Measurements from ENCODE around the gene LYST. TPM values are rescaled to one million over a fixed set of nuclear protein-coding genes. Genes with fewer than 3 reads are reported as not detected.
"Not testable (repeated sequence)": the region's sequence is repeated elsewhere in the genome, so short reads cannot be mapped to it uniquely, and the experiment has no call there.

The LYST gene
- total RNA-seq, 1 experiment from 2014 or later, result 8.1 TPM

GRCh38 chr1:235650341-235651169 lies 216.2 kb downstream of the LYST start:
- Histone ChIP-seq H3K4me1 (replicated peaks) (peaks cover 18% of the 10 kb centered on the region), H3K9me3 (replicated peaks) (peaks cover 7% of the 10 kb centered on the region; the same call in 1 of the 2 replicates), H3K27ac (no peak overlapping the region), H3K4me3 (no peak overlapping the region), H3K36me3 (no peaks in the 10 kb centered on the region), H3K27me3 (replicated peaks) (peaks cover 9% of the 10 kb centered on the region; the same call in 1 of the 2 replicates)
- DNase-seq (ENCODE audit: low read depth in 1 of 2, low spot score in 2 of 2), result no peak

- Histone ChIP-seq H3K4me1 (replicated peaks) (peaks cover 18% of the 10 kb centered on the region), H3K27ac (no peak within 1 kb of the TSS), H3K4me3 (peak within 1 kb of the TSS; percentile 44), H3K27me3 (replicated peaks) (peaks cover 9% of the 10 kb centered on the region; the same call in 1 of the 2 replicates), H3K9me3 (replicated peaks) (peaks cover 7% of the 10 kb centered on the region; the same call in 1 of the 2 replicates), H3K36me3 (no peaks in the 10 kb centered on the region)
- DNase-seq (ENCODE audit: low read depth in 1 of 2, low spot score in 2 of 2), result peak in 1 of 2 experiments; percentile 17
These were observed 217.1 kb downstream of the LYST start, which contains the start of gene GNG4 for GRCh38 chr1:235649368-235650163. Gene GNG4, minus strand, starts transcription at chr1:235649784. Its CDS starts 65,946 bp downstream, at chr1:235583838.

GRCh38 chr1:235648954-235649367 lies 217.7 kb downstream of the LYST start:
- peak overlapping the region; percentile 44 for H3K4me3 ChIP-seq
- peaks cover 18% of the 10 kb centered on the region for H3K4me1 ChIP-seq (replicated peaks)
- no peaks in the 10 kb centered on the region for H3K36me3 ChIP-seq
- H3K27me3 ChIP-seq (replicated peaks), result peaks cover 7% of the 10 kb centered on the region; the same call in 1 of the 2 replicates
- DNase-seq (ENCODE audit: low read depth in 1 of 2, low spot score in 2 of 2), result peak; percentile 57 to 65
- peaks cover 7% of the 10 kb centered on the region; the same call in 1 of the 2 replicates for H3K9me3 ChIP-seq (replicated peaks)
- no peak overlapping the region for H3K27ac ChIP-seq

GRCh38 chr1:235648407-235648907 lies 218.2 kb downstream of the LYST start:
- peaks cover 5% of the 10 kb centered on the region; the same call in 1 of the 2 replicates for H3K27me3 ChIP-seq (replicated peaks)
- H3K9me3 ChIP-seq (replicated peaks), result peaks cover 7% of the 10 kb centered on the region; the same call in 1 of the 2 replicates
- H3K4me3 ChIP-seq, result peak overlapping the region; percentile 44
- H3K36me3 ChIP-seq, result no peaks in the 10 kb centered on the region
- DNase-seq (ENCODE audit: low read depth in 1 of 2, low spot score in 2 of 2), result no peak
- no peak overlapping the region for H3K27ac ChIP-seq
- H3K4me1 ChIP-seq (replicated peaks), result peaks cover 18% of the 10 kb centered on the region

GRCh38 chr1:235647537-235647936 lies 219.2 kb downstream of the LYST start:
- DNase-seq (ENCODE audit: low read depth in 1 of 2, low spot score in 2 of 2); H3K27me3 ChIP-seq (replicated peaks); H3K36me3 ChIP-seq; H3K9me3 ChIP-seq (replicated peaks); H3K27ac ChIP-seq; H3K4me3 ChIP-seq: not testable (repeated sequence)
- H3K4me1 ChIP-seq (replicated peaks), result peaks cover 24% of the 10 kb centered on the region

- no peak overlapping the region for H3K27ac ChIP-seq
- H3K27me3 ChIP-seq (replicated peaks), result peaks cover 5% of the 10 kb centered on the region; the same call in 1 of the 2 replicates
- no peaks in the 10 kb centered on the region for H3K36me3 ChIP-seq
- H3K4me3 ChIP-seq, result no peak overlapping the region
- DNase-seq (ENCODE audit: low read depth in 1 of 2, low spot score in 2 of 2), result no peak
- H3K4me1 ChIP-seq (replicated peaks), result peaks cover 33% of the 10 kb centered on the region
- peaks cover 7% of the 10 kb centered on the region; the same call in 1 of the 2 replicates for H3K9me3 ChIP-seq (replicated peaks)
These were observed 220.2 kb downstream of the LYST start for GRCh38 chr1:235646463-235646862.

GRCh38 chr1:235644693-235645305 lies 221.9 kb downstream of the LYST start:
- Histone ChIP-seq H3K36me3 (no peaks in the 10 kb centered on the region), H3K4me1 (replicated peaks) (peaks cover 33% of the 10 kb centered on the region)
- no peak for DNase-seq (ENCODE audit: low read depth in 1 of 2, low spot score in 2 of 2)

GRCh38 chr1:235643837-235644692 lies 222.6 kb downstream of the LYST start:
- Histone ChIP-seq H3K27me3 (replicated peaks) (no peaks in the 10 kb centered on the region), H3K36me3 (no peaks in the 10 kb centered on the region), H3K4me3 (no peak overlapping the region), H3K9me3 (replicated peaks) (no peaks in the 10 kb centered on the region), H3K4me1 (replicated peaks) (peaks cover 26% of the 10 kb centered on the region), H3K27ac (no peak overlapping the region)
- DNase-seq (ENCODE audit: low read depth in 1 of 2, low spot score in 2 of 2), result no peak

More at GRCh38 chr1:235644693-235645305, 221.9 kb downstream of the LYST start:
- no peaks in the 10 kb centered on the region for H3K9me3 ChIP-seq (replicated peaks)
- H3K27ac ChIP-seq, result no peak overlapping the region
- H3K4me3 ChIP-seq, result no peak overlapping the region
- no peaks in the 10 kb centered on the region for H3K27me3 ChIP-seq (replicated peaks)

- peaks cover 15% of the 10 kb centered on the region for H3K4me1 ChIP-seq (replicated peaks)
- no peak for DNase-seq (ENCODE audit: low read depth in 1 of 2, low spot score in 2 of 2)
- no peaks in the 10 kb centered on the region for H3K9me3 ChIP-seq (replicated peaks)
- H3K36me3 ChIP-seq, result no peaks in the 10 kb centered on the region
- H3K27ac ChIP-seq, result no peak overlapping the region
- no peaks in the 10 kb centered on the region for H3K27me3 ChIP-seq (replicated peaks)
- no peak overlapping the region for H3K4me3 ChIP-seq
These were observed 223.7 kb downstream of the LYST start for GRCh38 chr1:235642943-235643371.

GRCh38 chr1:235642011-235642942 lies 224.4 kb downstream of the LYST start:
- peak overlapping the region; percentile 14 for H3K4me3 ChIP-seq

GRCh38 chr1:235640580-235640979 lies 226.1 kb downstream of the LYST start:
- Histone ChIP-seq H3K27ac (no peak overlapping the region), H3K4me1 (replicated peaks) (peaks cover 15% of the 10 kb centered on the region), H3K9me3 (replicated peaks) (no peaks in the 10 kb centered on the region), H3K4me3 (no peak overlapping the region), H3K36me3 (no peaks in the 10 kb centered on the region), H3K27me3 (replicated peaks) (no peaks in the 10 kb centered on the region)
- DNase-seq (ENCODE audit: low read depth in 1 of 2, low spot score in 2 of 2), result no peak

More at GRCh38 chr1:235642011-235642942, 224.4 kb downstream of the LYST start:
- Histone ChIP-seq H3K27ac (peak overlapping the region; percentile 31), H3K27me3 (replicated peaks) (no peaks in the 10 kb centered on the region), H3K36me3 (no peaks in the 10 kb centered on the region), H3K4me1 (replicated peaks) (peaks cover 15% of the 10 kb centered on the region), H3K9me3 (replicated peaks) (no peaks in the 10 kb centered on the region)
- DNase-seq (ENCODE audit: low read depth in 1 of 2, low spot score in 2 of 2), result peak; percentile 66 to 71

Measured in SJSA1 (cell line).